Neural cell (in vitro differentiated cells): ENCODE data around the gene MIER1. TPM values are rescaled to one million over a fixed set of nuclear protein-coding genes. Genes with fewer than 3 reads are reported as not detected.

Experiments used
- H2AFZ ChIP-seq: fragments of 200-600, 300-800 bp; sonication (generic), shearing (Covaris generic); 2 replicates; pipeline ENCODE4 v1.6.0; 2014; ENCODE audit warnings: low read depth, mild to moderate bottlenecking, antibody characterized with exemption, low read length, moderate library complexity
- H3F3A ChIP-seq: fragments of 200-600 bp; shearing (Covaris generic); 2 replicates; pipeline ENCODE4 v1.6.1; 2016; ENCODE audit warnings: mild to moderate bottlenecking, moderate library complexity, mixed read lengths, antibody characterized with exemption, low read length; ENCODE audit not compliant: insufficient read depth, poor library complexity, severe bottlenecking
- H3K27ac ChIP-seq: fragments of 200-600, 300-800 bp; sonication (generic), shearing (Covaris generic); 2 replicates; pipeline ENCODE4 v1.5.1; 2014; ENCODE audit warnings: mild to moderate bottlenecking, low read length, moderate library complexity
- H3K27me3 ChIP-seq: fragments of 300-800, 200-600 bp; sonication (generic), shearing (Covaris generic); 2 replicates; pipeline ENCODE4 v1.6.0; 2014; ENCODE audit warnings: mild to moderate bottlenecking, low read depth, low read length, moderate library complexity; ENCODE audit not compliant: insufficient read depth
- H3K36me3 ChIP-seq: fragments of 300-800, 200-600 bp; sonication (generic), shearing (Covaris generic); 2 replicates; pipeline ENCODE4 v1.5.1; 2014; ENCODE audit warnings: mild to moderate bottlenecking, antibody characterized with exemption, low read length, moderate library complexity; ENCODE audit not compliant: insufficient read depth
- H3K4me2 ChIP-seq: fragments of 300-800, 200-600 bp; sonication (generic), shearing (Covaris generic); 2 replicates; pipeline ENCODE4 v1.6.0; 2014; ENCODE audit warnings: mild to moderate bottlenecking, low read length
- H3K4me3 ChIP-seq: fragments of 300-800, 200-600 bp; sonication (generic), shearing (Covaris generic); 2 replicates; pipeline ENCODE4 v1.5.1; 2014; ENCODE audit warnings: mild to moderate bottlenecking, low read length, moderate library complexity
- H3K79me2 ChIP-seq: fragments of 200-600 bp; shearing (Covaris generic); replicated peaks from 2 replicates; pipeline ENCODE4 v1.6.0; 2014; ENCODE audit warnings: mild to moderate bottlenecking, low read length, moderate library complexity; ENCODE audit not compliant: insufficient read depth
- H3K9ac ChIP-seq: fragments of 300-800, 200-600 bp; sonication (generic), shearing (Covaris generic); 2 replicates; pipeline ENCODE4 v1.6.1; 2016; ENCODE audit warnings: mild to moderate bottlenecking, low read length, mixed read lengths
- H3K9me2 ChIP-seq: fragments of 200-600 bp; shearing (Covaris generic); 2 replicates; pipeline ENCODE4 v1.6.1; 2016; ENCODE audit warnings: mild to moderate bottlenecking, low read length, mixed read lengths; ENCODE audit not compliant: insufficient read depth
- H3K9me3 ChIP-seq: fragments of 200-600, 300-800 bp; sonication (generic), shearing (Covaris generic); 2 replicates; pipeline ENCODE4 v1.6.1; 2016; ENCODE audit warnings: mild to moderate bottlenecking, mixed run types, low read length, moderate library complexity, mixed read lengths
- H4K20me1 ChIP-seq: fragments of 200-600 bp; shearing (Covaris generic); 2 replicates; pipeline ENCODE4 v1.6.1; 2016; ENCODE audit warnings: mild to moderate bottlenecking, mixed run types; ENCODE audit not compliant: insufficient read depth
- CTCF ChIP-seq: fragments of 450-650 bp; IDR thresholded peaks from 2 replicates; pipeline ENCODE4 v1.5.1; 2014; ENCODE audit warnings: antibody characterized with exemption, mild to moderate bottlenecking, moderate library complexity; ENCODE audit not compliant: poor library complexity, severe bottlenecking
- EP300 ChIP-seq: fragments of 450-650 bp; conservative IDR thresholded peaks from 2 replicates; pipeline ENCODE4 v1.6.1; 2014; ENCODE audit warnings: antibody characterized with exemption, mild to moderate bottlenecking, moderate library complexity; ENCODE audit not compliant: poor library complexity, severe bottlenecking
- EZH2 ChIP-seq: fragments of 200-600, 300-800 bp; shearing (Covaris generic), sonication (generic); IDR thresholded peaks from 2 replicates; pipeline ENCODE4 v1.6.1; 2014; ENCODE audit warnings: antibody characterized with exemption, low read length, borderline replicate concordance, mild to moderate bottlenecking; ENCODE audit not compliant: insufficient read depth, poor library complexity, severe bottlenecking
- MXI1 ChIP-seq: fragments of 450-650 bp; conservative IDR thresholded peaks from 2 replicates; pipeline ENCODE4 v1.6.1; 2014; ENCODE audit warnings: antibody characterized with exemption, mild to moderate bottlenecking; ENCODE audit not compliant: poor library complexity, severe bottlenecking
- POLR2AphosphoS5 ChIP-seq: IDR thresholded peaks from 2 replicates; pipeline ENCODE4 v1.6.1; 2012
- RAD21 ChIP-seq: fragments of 450-650 bp; conservative IDR thresholded peaks from 2 replicates; pipeline ENCODE4 v1.6.1; 2014; ENCODE audit warnings: antibody characterized with exemption, mild to moderate bottlenecking, moderate library complexity
- REST ChIP-seq: IDR thresholded peaks from 2 replicates; pipeline ENCODE4 v1.6.1; 2012; ENCODE audit warnings: borderline replicate concordance
- SMC3 ChIP-seq: fragments of 450-650 bp; conservative IDR thresholded peaks from 2 replicates; pipeline ENCODE4 v1.6.1; 2014; ENCODE audit warnings: antibody characterized with exemption, mild to moderate bottlenecking, moderate library complexity; ENCODE audit not compliant: poor library complexity
- TAF1 ChIP-seq: IDR thresholded peaks from 2 replicates; pipeline ENCODE4 v1.6.1; 2012; ENCODE audit warnings: low read depth
- polyA plus RNA-seq: library from polyadenylated mRNA; depleted of rRNA; stranded (reverse); fragments of >200 nt; gene quantifications from 2 replicates; pipeline ENCODE4 v1.2.3, GENCODE V29; 2014

The MIER1 gene
- polyA plus RNA-seq, 1 donor from 2014 or later = 16.1 TPM

GRCh38 chr1:66925558-66925910, 744 bp downstream of the MIER1 start:
- no peaks in the 10 kb centered on the region for H4K20me1 ChIP-seq
- H3K4me2 ChIP-seq = peak overlapping the region; percentile 63
- H3K27ac ChIP-seq = peak overlapping the region; percentile 90
- H2AFZ ChIP-seq = peak overlapping the region; percentile 63
- no peaks in the 10 kb centered on the region for H3K9me3 ChIP-seq
- TF ChIP-seq TAF1 = no peak
- TF ChIP-seq SMC3 = no peak
- no peak for TF ChIP-seq EP300
- no peak for TF ChIP-seq REST
- TF ChIP-seq MXI1 = no peak
- TF ChIP-seq POLR2AphosphoS5 = no peak
- TF ChIP-seq EZH2 = no peak
- no peak for TF ChIP-seq RAD21
- TF ChIP-seq CTCF = no peak
- H3K9me2 ChIP-seq = no peaks in the 10 kb centered on the region
- peak overlapping the region; percentile 87 for H3K9ac ChIP-seq
- peaks cover 28% of the 10 kb centered on the region for H3K79me2 ChIP-seq
- peak overlapping the region; percentile 75 for H3K4me3 ChIP-seq
- no peaks in the 10 kb centered on the region for H3F3A ChIP-seq
- no peaks in the 10 kb centered on the region for H3K27me3 ChIP-seq
- no peaks in the 10 kb centered on the region for H3K36me3 ChIP-seq

GRCh38 chr1:66925944-66926343, 1.2 kb downstream of the MIER1 start:
- no peaks in the 10 kb centered on the region for H3K36me3 ChIP-seq
- H3F3A ChIP-seq = no peaks in the 10 kb centered on the region
- H3K4me2 ChIP-seq = peak overlapping the region; percentile 63
- peak overlapping the region; percentile 90 for H3K27ac ChIP-seq
- no peaks in the 10 kb centered on the region for H3K9me2 ChIP-seq
- H3K9me3 ChIP-seq = no peaks in the 10 kb centered on the region
- H3K4me3 ChIP-seq = peak overlapping the region; percentile 75
- H3K9ac ChIP-seq = peak overlapping the region; percentile 87
- H2AFZ ChIP-seq = peak overlapping the region; percentile 1
- H4K20me1 ChIP-seq = no peaks in the 10 kb centered on the region
- TF ChIP-seq TAF1 = no peak
- TF ChIP-seq REST = no peak
- no peak for TF ChIP-seq EZH2
- no peak for TF ChIP-seq MXI1
- TF ChIP-seq RAD21 = no peak
- TF ChIP-seq SMC3 = no peak
- peak; percentile 8 for TF ChIP-seq POLR2AphosphoS5
- no peak for TF ChIP-seq EP300
- peaks cover 28% of the 10 kb centered on the region for H3K79me2 ChIP-seq
- no peaks in the 10 kb centered on the region for H3K27me3 ChIP-seq
